GM04503 (cell line): ENCODE data around the gene LRRIQ4.

Source experiments
- DNase-seq: peaks from one replicate; pipeline ENCODE4 v3.0.0-alpha.2; 2012; ENCODE audit warnings: low read depth

Gene LRRIQ4

DNA sequence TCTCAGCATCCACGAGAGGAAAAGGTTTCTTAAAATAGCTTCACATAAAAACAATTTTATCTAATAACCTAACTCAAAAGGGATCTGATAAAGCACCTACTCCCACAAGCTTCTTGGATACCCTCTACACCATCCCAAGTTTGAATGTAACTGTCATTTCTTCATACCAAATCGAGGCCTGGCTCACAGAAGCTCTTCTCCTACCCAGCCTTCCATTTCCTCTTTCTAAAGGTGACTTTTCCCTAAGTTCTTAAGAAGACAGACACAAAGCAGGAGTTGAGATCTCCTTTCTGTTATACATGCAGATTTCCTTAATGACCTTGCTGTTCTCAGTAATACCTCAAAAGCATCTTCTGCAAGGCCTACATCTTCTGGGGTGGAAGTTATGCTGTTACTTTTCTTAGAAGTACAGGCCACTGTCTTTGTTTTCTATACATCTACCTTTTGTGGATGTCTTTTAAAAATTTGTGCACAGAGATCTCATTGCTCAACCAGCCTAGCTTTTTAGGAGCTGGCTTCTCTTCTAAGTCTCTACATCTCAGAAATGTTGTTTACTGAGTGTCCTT lies 3.4 kb upstream of the LRRIQ4 start:
- DNase-seq, result no peak

DNA sequence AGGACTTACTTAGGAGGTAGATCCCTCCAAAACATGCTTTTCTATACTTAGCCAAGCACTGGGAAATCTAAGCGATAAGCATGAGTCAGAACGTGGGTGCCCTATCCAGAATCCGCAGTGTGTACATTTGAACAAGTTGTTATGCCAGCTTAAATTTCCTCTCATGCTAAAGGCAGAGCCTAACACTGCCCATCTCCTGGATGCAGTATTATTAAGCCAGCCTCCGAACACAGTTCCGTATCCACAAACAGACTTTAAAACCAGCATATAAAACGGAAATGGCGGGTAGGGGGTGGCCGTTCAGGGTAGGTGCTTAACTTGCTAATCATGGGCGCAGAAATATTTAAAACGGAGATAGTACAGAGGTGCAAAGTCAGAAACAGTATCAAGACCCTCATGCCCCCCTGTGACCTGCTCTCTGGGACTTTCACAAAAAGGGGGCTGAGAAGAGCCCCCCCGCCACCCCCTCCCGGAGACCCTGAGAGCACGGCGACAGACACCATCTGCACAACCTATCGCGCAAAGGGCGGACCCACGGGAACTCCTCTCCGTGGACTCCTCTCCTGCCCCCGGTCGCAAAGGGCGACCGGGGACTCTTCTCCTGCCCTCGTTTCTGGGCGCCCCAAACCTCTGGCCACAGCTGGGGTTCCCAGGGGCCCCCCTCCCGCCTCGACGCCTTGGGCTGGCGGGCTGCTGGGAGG lies 889 bp upstream of the LRRIQ4 start:
- DNase-seq, result no peak

- DNase-seq, result no peak
Measured at GRCh38 chr3:169813278-169813677, 608 bp downstream of the LRRIQ4 start.

DNA sequence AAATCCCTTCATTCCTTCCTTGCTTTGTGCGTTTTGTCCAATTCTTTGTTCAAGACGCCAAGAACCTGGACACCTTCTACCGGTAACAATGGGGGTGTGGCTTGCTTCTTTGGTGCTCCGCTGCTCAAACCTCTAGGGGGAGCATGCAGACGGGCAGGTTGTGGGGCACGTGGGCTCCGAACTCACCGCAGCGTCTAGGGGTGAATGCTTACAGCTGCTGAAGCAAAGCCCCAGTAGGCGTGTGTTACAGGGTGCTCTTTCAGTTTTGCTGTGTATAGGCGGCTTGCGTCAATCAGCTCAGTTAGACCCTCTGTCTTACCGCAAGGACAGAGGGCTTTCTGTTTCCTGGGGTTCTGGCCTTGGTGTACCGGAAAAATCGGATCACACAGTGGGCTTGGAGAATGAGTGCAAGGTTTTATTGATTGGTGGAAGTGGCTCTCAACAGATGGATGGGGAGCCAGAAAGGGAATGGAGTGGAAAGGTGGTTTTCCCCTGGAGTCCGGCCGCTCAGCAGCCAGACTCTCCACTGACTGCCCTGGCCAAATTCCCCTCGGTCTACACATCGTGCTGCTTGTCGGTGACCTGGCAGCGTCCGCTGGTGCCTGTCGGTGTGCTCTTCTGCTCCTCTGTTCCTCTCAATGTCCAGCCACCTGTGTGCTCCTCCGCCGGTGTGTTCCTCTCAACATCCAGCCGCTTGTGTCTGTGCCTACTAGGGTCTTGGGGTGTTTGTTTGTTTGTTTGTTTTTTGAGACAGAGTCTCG lies 1.3 kb downstream of the LRRIQ4 start:
- no peak for DNase-seq

- no peak for DNase-seq
Measured at GRCh38 chr3:169815590-169816150, 3.0 kb downstream of the LRRIQ4 start.

- no peak for DNase-seq
Measured at GRCh38 chr3:169818316-169818715, 5.6 kb downstream of the LRRIQ4 start.

DNA sequence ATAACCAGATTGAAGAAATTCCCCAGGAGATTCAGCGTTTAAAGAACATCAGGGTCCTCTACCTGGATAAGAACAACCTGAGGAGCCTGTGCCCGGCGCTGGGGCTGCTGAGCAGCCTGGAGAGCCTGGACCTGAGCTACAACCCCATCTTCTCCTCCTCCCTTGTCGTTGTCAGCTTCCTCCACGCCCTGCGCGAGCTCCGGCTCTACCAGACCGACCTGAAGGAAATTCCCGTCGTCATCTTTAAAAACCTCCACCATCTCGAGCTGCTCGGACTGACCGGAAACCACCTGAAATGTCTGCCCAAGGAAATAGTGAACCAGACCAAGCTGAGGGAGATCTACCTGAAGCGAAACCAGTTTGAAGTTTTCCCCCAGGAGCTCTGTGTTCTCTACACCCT lies 9.4 kb downstream of the LRRIQ4 start:
- DNase-seq, result no peak

GRCh38 chr3:169822540-169822939 lies 9.9 kb downstream of the LRRIQ4 start:
- DNase-seq, result no peak

GRCh38 chr3:169822983-169823382 lies 10.3 kb downstream of the LRRIQ4 start:
- DNase-seq, result no peak

GRCh38 chr3:169825316-169825715 lies 12.6 kb downstream of the LRRIQ4 start:
- DNase-seq, result no peak

DNA sequence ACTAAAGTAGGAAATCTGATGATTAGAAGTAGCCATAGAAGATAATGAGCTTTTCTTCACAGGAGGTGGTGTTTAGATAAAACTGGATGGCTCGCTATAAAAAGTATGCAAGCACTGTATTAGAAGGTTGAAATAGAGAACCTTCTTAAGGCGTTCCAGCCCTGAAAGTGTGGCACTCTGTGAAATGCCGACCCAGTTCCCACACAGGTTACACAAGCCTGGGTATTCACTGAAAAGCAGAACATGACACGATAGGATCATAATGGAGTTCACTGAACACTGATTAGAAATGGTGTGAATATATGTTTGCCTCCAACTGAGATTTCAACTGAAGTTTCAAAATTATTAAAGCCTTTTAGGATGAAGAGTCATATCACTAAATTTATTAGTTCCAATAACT lies 15.0 kb downstream of the LRRIQ4 start:
- DNase-seq, result no peak

- DNase-seq, result no peak
Measured at GRCh38 chr3:169835533-169835932, 22.9 kb downstream of the LRRIQ4 start.

GRCh38 chr3:169836078-169836941 lies 23.6 kb downstream of the LRRIQ4 start:
- DNase-seq, result no peak

DNA sequence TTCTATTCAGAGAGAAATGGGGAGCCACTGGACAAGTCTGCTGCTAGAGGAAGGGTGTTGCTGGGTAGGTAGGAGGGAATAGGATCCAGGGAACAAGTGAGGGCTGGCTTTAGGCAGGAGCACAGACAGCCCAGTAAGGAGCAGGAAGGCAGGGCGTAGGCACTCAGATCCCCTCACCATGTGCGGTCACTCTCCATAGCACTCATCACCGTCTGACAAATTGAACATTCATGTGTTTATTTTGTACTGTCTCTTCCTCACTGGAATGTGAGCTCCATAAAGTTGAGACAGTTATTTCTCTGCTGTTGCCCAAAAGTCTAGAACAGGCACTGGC lies 24.2 kb downstream of the LRRIQ4 start:
- DNase-seq, result no peak

DNA sequence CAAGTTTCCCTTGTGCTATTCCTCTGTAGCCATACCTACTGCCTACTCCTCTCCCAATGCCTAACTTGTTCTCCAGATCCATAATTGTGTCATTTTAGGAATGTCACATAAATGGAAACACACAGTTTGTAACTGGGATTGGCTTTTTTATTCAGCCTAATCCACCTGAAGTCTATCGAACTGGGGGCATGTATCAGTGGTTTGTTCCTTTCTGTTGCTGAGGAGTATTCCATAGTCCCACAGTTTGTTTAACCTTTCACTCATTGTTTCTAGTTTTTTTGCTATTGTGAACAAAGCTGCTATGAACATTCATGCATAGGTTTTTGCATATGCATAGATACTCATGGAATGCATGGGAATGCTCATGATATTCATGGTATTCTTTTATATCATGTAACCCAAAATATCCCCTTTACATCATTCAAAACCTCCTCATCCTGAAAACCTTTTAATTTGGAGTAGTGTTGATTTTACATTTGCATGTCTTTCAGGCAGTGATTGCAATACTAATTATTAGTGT lies 25.9 kb downstream of the LRRIQ4 start:
- DNase-seq, result no peak

- DNase-seq, result no peak
Measured at GRCh38 chr3:169841171-169841570, 28.5 kb downstream of the LRRIQ4 start.

GRCh38 chr3:169842960-169843359 lies 30.3 kb downstream of the LRRIQ4 start:
- DNase-seq, result no peak

- peak; percentile 27 for DNase-seq
Measured at GRCh38 chr3:169846458-169847193, 34.0 kb downstream of the LRRIQ4 start.

DNA sequence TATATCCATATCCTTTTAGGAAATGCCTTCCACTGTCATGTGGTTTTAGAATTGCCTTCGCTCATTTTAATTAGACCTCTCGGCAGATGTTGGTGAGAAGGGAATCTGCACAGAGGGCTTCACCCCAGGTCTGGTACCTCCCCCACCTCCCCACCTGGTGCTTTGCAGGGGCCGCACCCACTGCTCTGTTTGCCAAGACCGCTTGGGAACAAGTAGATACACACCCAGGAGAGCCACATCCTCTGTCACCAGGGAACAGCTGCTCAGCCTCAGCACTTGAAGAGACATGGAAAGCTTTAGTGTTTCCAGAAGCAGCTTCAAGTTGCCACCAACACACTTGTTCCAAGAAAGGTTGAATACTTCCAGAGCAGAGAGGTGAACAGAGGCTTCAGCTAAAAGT lies 35.2 kb downstream of the LRRIQ4 start:
- DNase-seq, result no peak

DNA sequence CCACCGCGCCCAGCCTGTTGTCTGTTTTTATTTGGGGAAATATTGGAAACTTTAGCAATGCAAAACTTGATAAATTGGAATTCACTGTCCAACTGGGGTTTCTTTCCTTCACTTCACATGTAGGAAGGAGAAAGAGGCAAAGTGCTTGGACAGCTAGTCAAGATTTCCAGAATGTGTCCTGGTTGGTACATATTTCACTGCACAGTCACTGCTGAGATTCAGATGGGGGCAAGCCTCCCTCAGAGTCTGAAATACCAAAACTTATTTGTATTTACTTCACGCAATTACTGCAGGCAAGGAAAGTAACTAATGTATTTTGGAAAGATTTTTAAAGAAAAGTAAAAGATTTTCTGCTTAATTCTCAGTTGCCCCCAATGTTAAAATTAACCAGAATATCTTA lies 36.1 kb downstream of the LRRIQ4 start:
- no peak for DNase-seq

DNA sequence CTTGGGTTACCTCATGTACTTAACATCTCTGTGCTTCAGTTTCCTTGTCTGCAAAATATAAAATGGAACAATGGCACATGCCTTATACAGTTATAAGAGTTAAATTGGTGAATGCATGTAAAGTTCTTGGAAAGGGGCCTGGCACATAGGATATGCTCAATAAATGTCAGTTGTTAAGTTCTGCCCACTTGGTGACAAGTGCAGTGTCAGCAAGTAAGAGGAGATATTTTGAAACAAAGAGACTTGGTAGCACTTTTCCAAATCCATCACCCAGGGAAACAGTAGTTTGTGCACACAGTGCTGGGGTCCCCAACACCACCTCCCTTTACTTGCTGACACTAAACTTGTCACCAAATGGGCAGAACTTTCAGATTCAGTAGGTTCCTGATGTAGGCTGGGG lies 37.9 kb downstream of the LRRIQ4 start:
- DNase-seq, result no peak
